COLO668 (cell line): Measurements from ENCODE around the gene VIPR2.
"Not testable (repeated sequence)": the region's sequence is repeated elsewhere in the genome, so short reads cannot be mapped to it uniquely, and the experiment has no call there.

ENCODE experiments used
- DNase-seq: peaks from one replicate; lab custom pipeline; 2025; ENCODE audit not compliant: unreplicated experiment; lab: John Stamatoyannopoulos, UW

The VIPR2 gene

DNA sequence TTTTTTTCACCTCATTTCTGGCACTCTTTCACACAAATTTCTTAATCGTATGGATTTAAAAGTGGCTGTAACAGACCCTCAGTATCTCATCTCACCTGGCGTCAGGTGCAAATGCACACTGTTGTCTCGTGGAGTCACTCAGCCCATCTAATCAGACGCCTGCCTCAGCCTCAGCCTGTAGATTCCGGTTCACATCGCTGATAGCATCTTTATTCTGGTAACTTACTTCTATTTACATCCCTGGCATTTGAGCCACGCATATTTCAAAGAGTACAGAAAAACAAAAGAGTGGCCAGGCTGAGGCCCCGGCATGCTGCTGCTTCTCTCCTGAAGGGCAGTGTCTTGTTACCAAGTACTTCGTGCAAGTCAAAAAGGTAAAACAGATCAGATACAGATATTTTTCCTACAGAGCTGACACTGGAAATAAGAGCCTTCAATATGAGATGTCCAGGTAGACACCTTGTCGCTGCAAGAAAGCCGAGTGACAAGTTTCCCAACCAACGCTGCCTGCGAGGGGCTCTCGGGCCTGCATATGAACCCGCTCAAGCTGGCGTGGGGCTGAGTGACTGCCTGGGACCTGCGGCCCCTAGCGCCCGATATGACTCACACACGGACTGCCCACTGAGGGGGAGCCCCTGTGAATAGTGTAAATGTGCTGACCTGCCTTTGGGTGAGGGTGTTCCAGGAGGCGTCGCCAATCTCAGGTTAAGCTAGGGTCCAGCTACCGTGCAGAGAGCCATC lies 4.3 kb downstream of the VIPR2 start:
- DNase-seq = no peak

DNA sequence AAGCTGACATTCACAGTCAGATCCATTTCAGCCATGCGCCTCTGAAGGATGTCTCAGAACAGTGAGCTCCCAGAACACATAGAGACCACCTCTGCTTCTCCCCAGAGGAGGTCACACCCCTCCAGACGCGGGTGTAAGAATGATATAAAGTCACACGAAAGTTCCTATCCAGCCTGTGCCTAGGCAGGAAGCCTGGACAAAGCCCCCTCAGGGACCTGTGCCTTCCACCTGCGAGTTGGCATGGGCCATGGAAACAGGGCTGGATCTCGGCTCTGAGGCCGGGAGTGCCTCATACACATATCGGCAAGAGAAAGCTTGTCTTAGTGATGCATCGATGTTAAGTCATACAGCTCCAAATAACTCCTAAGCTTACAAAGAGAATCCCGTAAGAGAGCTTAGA lies 5.0 kb downstream of the VIPR2 start:
- no peak for DNase-seq

DNA sequence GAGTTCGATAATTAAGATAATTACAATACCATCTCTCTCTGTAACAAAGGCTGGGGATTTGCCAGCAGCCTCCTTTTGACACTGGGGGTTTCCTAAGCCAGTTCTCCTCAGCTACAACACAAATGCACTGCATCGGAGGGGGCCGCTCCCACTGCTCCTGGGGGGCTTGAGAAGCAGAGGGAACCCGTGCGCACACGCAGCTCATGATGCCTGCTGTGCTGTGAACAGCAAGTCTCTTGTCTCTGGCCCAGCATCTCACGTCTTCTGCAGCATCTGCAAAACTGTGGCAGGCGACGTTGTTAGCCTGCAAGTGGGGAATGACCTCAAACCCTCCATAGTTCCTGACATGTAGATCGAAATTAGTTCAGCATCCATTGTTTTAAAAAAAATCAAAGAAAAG lies 5.5 kb downstream of the VIPR2 start:
- no peak for DNase-seq

DNA sequence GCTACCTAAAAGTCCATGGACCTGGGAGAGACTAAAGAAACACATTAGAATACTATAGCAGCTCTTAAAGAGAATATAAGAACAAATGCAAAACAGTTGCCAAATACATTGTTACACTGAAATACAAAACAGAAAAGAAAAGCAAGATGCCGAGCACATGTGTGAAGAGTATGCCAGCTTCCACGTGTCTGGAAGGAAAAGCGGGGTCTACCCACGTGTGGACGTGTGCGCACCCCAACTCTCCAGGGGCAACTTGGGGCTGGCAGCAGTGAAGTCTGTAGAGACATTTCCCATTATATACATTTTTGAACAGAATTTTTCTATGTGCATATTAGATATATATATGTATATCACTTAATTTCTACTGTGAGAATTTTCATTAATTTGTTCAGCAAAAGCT lies 6.2 kb downstream of the VIPR2 start:
- no peak for DNase-seq

DNA sequence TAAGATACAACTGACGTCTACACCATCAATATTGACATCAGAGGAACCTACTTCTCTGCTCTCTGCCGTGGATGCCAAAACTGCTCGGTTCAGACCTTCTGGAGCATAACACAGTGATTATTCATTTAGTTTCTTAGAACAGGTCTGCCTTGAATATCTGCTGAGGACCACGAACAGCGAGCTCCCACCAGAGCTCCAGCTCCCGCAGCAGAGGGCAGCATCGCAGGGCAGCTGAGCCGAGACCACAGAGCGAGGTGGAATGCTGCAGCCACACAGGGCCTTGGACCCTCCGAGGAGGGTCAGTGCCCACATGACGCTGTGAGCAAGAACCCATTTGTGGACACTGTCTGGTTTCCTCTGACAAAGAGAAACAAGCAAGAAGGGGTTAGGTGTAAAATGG lies 6.8 kb downstream of the VIPR2 start:
- no peak for DNase-seq

DNA sequence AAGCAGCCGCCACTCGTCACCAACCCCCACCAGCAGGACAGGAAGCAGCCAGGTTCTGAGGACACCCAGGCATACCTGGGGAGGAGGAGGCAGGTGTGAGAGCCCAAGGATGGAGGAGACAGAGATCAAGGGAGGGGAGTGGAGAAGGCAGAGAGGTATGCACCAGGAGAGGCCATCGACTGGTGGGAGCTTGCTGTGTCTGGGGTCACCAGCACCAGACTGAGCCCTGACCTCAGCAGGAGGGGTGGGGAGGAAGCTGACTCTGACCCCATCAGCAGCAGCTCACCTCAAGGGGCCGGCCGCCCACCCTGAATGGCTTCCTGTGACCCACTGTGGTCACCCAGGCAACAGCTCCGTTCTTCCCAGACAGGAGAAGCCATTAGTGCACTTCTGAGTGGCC lies 7.8 kb downstream of the VIPR2 start:
- no peak for DNase-seq

DNA sequence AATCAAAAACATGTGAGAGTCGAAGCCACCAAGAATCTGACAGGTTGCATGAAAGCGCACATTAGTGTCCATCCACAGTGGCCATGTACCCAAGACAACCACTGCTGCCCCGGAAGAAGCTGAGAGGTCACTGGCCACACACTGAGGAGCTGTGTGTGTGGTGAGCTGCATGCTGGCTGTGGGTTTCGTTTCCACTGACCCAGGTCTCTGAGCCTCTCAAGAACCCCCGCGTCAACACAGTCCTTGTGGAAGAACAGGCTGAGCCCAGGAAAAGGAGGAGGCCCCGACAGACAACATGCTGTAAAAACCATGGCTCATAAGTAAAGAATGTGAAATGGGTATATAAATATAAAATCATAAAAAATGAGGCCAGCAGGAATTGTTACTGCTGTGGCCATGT lies 8.2 kb downstream of the VIPR2 start:
- DNase-seq = no peak

DNA sequence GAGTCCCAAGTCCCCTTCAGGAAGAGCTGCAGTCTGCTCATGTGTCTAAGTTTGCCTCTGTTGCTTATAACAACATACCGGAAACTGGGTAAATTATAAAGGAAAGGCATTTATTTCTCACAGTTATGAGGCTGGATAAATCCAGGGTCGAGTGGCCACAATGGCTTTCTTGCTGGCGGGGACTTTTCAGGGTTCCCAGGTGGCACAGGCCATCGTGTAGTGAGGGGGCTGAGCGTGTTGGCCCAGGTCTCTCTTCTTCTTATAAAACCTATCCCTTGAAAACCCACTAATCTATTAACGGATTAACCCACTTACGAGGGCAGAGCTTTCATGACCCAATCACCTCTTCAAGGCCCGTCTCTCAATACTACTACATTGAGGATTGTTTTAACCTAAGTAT lies 8.7 kb downstream of the VIPR2 start:
- DNase-seq = no peak

DNA sequence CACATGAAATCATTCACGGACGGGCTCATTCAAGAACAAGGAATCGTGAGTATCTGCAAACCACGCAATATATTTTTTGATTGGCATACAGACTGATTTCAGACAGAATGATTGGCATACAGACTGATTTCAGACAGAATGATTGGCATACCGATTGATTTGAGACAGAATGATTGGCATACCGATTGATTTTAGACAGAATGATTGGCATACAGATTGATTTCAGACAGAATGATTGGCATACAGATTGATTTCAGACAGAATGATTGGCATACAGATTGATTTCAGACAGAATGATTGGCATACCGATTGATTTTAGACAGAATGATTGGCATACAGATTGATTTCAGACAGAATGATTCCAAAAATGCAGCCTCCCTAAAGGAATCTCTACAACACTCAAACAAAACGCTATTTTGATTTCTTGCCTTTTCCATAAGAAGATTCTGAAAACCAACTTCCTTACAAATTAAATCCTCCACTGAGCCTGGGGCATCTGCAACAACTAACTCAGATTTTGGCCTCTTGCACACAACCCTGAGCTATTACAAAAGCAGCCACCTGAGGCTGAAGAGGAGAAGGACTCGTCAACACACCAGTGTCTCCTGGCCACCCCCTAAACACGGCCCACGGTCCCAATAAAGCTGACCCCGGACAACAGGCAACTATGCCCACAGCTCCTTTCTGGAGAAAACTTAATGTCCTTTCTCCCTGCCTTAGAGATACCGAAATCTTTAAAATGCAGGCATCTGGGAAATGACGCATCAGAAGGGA lies 11.8 kb downstream of the VIPR2 start:
- DNase-seq = not testable (repeated sequence)

DNA sequence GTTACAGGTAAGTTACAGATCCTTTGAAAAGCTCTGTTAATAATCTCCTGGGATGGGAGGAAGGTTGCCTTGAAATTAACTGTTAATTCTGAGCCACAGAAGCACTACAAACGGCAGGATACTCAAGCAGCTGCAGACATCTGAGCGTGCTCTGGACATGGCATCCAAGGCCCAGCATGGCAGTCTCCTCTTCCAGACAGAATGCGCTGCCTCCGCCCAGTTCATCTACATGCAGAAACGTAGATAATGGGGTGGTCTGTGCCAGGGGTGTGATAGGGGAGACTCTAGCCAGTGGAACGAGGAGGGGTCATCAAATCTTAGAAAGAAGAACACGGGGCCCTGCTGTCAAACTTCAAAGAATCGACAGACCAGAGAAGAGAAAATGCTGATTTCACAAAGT lies 13.8 kb downstream of the VIPR2 start:
- DNase-seq = no peak

DNA sequence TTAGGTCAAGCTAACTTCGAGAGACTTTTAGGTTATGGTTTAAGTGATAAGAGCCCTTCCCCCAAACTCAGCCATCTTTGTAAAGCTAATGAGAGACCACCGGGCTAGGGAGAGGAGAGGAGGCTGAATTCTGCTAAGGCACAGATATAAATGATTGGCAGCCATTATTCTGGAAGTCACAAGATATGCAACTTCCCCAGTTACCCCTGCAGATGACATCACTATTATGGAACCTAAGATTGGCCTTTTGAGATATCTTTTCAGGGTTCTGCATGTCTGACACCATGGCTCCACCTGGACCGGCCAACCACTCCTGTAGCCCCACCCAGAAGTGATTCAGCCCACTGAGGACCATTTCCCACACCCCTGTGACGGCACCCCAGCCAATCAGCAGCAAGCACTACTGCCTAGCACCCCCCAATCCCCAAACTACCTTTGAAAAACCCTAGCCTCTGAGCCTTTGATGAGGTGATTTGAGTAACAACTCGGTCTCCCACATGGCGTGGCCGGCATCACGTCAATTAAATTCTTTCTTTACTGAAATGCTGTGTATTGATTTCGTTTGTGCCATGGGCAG lies 14.4 kb downstream of the VIPR2 start:
- no peak for DNase-seq

DNA sequence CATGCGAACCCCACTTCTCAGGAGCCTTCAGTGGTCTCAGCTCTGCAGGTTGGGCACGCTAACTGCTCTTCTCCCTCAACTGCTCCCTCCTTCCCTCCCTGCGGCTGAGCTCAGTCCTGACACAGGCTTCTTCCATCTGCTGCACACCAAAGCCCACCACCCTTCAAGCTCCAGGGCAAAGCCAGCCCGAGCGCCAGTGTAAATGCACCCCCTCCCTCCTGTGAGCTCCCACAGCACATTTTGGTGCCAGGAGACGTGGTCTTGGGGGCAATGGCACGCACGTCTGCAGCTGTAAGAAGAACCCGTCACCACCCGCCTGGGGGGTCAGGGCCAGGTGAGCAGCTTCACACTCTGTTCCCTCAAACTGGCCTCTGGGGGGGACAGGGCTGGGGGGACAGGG lies 15.9 kb downstream of the VIPR2 start:
- DNase-seq = no peak

DNA sequence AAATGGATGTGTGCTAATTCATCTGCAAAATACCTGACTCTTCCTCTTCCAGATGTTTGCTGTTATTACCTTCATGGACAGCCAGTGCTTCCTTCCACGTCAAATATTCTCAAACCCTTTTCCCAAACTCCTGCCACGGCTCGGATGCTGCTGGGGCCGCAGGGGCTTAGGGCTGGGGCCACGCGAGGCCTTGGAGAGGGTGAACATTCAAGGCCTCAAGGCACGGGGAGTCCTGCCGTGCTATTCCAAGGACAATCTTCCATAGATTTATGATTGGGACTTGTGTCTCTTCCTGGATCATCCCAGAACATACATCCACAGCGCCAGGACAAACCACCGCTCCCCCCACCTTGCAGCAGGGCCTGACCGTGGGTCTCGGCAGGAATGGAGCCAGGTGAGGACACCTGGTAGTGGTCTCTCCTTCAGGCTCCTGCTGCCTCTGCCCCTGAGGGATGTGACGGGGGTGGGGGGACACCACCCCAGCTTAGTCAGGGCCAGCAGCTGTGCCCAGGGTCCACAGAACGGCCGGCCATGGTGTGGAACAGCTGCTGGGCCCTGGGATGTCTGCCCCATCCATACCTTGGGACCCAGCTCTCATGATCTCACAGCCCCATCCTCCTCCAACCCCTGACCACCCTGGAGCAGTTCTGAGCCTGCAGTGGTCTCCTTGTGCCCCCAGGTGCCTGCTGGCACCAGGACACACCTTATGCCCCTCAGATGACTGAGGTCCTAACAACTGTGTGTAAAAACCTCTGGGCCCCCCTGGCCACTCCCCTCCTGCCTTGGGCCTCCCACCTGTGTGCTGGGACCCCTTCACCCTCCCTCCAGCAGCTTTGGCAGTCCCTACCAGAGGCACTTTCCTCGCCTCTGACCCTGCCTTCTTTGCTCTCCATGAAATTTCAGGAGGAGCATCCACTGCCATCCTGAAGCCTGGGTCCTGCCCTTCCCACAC lies 16.7 kb downstream of the VIPR2 start:
- DNase-seq = no peak

DNA sequence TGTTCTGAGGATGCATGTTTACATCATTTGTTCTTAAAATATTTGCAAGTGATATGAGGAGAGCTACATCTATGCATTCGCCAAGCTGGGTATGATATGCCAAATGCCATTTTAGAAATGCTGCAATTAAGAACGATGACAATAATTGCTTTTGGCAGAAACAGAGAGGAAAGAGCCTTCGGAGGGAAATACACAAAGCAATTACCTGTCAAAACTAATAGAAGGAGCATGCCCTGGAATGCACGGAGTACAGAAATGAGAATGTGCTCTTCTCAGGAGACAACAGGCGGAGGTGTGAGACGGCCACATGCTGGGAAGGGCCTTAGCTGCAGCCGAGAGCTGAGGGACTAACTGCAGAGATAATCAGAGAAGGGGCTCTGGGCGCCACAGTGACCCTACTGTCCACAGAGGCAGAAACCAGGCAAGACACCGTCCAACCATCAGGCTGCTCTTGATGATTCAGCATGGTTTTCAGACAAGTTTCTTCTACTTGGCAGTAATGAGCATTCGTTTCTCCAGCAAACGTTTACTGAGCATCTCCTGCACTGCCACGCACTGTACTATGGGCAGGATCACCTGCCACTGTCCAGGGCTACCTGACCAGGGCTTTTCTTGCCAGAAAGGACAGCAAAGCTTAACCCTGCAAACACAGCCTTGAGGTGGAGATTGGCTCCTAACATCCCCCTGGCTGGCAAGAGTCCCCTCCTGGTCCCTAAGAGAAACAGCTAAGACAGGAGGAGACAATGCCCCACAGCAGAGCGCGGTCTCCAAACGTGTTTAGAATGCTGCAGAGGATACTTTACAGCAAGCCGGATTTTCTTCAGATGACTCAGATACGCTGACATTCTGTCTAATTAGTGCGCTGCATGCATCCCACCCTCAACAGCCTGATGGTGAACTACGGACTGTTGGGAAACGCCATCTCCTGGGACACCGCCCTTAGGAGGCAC lies 18.1 kb downstream of the VIPR2 start:
- DNase-seq = no peak

DNA sequence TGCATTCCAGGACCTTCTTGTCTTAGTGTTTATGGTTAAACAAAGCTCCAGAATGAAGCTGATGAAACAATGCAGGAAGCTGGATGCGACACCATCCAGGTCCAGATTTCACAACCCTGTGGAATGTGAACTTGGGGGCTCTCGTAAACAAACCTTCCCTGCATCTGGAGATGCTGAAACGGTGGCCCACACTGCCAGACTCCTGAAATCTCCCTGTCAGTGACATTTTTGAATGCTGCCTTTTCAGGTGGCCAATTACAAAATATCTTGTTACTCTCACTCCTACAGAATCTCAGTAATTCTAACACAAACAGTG lies 18.8 kb downstream of the VIPR2 start:
- DNase-seq = no peak

DNA sequence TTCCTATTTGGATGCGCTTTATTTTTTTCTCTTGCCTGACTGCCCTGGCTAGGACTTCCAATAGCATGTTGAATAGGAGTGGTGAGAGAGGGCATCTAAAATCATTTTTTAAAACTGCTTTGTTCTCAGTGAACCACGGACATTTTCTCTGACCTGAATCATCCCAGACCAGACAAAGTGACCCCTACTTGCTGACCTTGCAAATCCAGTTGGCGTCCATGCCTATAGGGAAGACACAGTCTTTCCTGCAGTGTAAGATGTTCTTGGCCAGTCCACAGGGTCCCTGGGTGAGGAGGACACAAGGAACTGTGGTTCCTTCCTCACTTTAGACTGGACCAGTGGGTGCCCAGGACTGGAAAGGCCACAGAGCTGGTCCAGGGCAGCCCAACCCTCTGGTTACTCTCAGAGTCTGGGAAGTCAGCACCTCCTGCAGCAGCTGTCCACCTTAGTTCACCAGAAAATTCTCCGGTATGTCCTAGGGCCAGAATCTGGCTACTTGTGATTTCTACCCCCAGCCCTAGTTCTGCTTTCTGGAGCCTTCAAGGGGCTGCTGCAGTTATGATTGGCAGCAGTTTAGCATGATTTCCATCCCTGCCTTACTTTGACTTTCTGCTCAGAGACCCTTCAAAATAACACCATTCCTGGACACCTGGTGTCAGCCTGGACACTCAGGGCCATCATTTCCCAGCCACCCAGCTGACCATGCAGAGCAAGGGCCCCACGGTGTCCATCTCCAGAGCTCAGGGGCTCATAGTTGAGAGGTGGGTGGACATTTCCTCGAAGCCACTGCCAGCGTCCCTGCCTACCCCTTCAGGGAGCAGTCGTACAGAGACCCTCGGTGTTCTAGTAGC lies 19.3 kb downstream of the VIPR2 start:
- no peak for DNase-seq

DNA sequence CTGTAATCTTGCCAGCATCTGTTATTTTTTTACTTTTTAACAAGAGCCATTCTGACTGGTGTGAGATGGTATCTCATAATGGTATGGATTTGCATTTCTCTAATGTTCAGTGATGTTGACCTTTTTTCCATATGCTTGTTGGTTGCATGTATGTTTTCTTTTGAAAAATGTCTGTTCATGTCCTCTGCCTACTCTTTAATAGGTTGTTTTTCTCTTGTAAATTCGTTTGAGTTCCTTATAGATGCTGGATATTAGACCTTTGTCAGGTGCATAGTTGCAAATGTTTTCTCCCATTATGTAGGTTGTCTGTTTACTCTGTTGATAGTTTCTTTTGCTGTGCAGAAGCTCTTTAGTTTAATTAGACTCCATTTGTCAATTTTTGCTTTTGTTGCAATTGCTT lies 20.9 kb downstream of the VIPR2 start:
- DNase-seq = not testable (repeated sequence)

DNA sequence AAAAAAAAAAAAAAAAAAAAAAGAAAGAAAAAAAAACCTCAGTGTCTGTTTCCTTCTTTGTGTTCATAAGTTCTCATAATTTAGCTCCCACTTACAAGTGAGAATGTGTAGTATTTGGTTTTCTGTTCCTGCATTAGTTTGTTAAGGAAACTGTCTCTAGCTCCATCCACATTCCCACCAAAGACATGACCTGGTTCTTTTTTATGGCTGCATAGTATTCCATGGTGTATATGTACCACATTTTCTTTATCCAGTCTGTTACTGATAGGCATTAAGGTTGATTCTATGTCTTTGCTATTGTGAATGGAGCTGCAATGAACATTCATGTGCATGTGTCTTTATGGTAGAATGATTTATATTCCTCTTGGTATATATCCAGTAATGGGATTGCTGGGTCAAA lies 21.4 kb downstream of the VIPR2 start:
- not testable (repeated sequence) for DNase-seq

DNA sequence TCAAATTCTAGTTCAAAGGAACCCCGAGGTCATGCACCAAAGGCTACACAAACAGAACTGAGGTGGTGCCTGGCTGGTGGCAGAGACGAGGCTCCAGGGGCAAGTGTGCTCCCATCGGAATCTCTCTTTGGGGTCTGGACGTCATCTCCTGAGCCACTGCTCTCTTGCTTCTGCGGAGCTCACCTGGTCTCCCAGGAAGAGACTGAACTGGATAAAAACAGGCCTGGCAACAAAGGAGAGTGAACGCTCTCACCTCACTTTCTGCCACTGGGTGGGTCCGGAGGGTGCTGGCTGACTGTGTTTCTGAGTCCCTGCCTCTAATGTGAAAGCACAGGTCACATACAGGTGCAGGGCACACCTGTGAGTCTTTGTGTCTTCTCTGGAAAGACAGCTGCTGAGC lies 22.4 kb downstream of the VIPR2 start:
- no peak for DNase-seq
